SK-N-MC (cell line): ENCODE results near the gene ACP7.
"Not testable (repeated sequence)": the region's sequence is repeated elsewhere in the genome, so short reads cannot be mapped to it uniquely, and the experiment has no call there.

Source experiments
- DNase-seq: peaks from one replicate; pipeline ENCODE4 v3.0.0-alpha.2; 2011; ENCODE audit warnings: low read depth, low spot score
- H3K27ac ChIP-seq: fragments of 200-600 bp; sonication (generic); 2 replicates; pipeline ENCODE4 v1.5.1; 2016; ENCODE audit warnings: mixed run types
- H3K36me3 ChIP-seq: fragments of 200-600 bp; sonication (generic); 2 replicates; pipeline ENCODE4 v1.6.1; 2017; ENCODE audit warnings: antibody characterized with exemption, low read length, mixed read lengths; ENCODE audit not compliant: insufficient read depth
- H3K4me3 ChIP-seq: fragments of 200-600 bp; sonication (generic); 2 replicates; pipeline ENCODE4 v1.5.1; 2016
- H3K9ac ChIP-seq: fragments of 200-600 bp; sonication (generic); 2 replicates; pipeline ENCODE4 v1.8.0; 2017; ENCODE audit warnings: mixed run types, mixed read lengths; ENCODE audit not compliant: insufficient read length
- H3K9me3 ChIP-seq: fragments of 200-600 bp; sonication (generic); 2 replicates; pipeline ENCODE4 v1.6.1; 2017; ENCODE audit warnings: low read depth, mild to moderate bottlenecking, antibody characterized with exemption, low read length, moderate library complexity, mixed read lengths
- EZH2 ChIP-seq: fragments of 200-600 bp; sonication (generic); IDR thresholded peaks from one replicate; pipeline ENCODE4 v1.6.1; 2017; ENCODE audit warnings: antibody characterized with exemption
- FOXP2 ChIP-seq: optimal IDR thresholded peaks from 2 replicates; pipeline ENCODE3; 2011; ENCODE audit warnings: mild to moderate bottlenecking, moderate library complexity; ENCODE audit not compliant: insufficient read depth; ENCODE audit errors: extremely low read length, control extremely low read depth
- POLR2AphosphoS5 ChIP-seq: IDR thresholded peaks from 2 replicates; pipeline ENCODE4 v1.6.1; 2012; ENCODE audit warnings: mild to moderate bottlenecking, low read depth, low read length, borderline replicate concordance

ACP7 gene

GRCh38 chr19:39139305-39139874 lies 55.2 kb downstream of the ACP7 start:
- DNase-seq: no peak
- Histone ChIP-seq H3K4me3 (no peak overlapping the region), H3K9me3 (no peaks in the 10 kb centered on the region), H3K27ac (no peak overlapping the region), H3K36me3 (no peaks in the 10 kb centered on the region), H3K9ac (no peak overlapping the region)
- TF ChIP-seq EZH2 (no peak), POLR2AphosphoS5 (no peak), FOXP2 (no peak)

DNA sequence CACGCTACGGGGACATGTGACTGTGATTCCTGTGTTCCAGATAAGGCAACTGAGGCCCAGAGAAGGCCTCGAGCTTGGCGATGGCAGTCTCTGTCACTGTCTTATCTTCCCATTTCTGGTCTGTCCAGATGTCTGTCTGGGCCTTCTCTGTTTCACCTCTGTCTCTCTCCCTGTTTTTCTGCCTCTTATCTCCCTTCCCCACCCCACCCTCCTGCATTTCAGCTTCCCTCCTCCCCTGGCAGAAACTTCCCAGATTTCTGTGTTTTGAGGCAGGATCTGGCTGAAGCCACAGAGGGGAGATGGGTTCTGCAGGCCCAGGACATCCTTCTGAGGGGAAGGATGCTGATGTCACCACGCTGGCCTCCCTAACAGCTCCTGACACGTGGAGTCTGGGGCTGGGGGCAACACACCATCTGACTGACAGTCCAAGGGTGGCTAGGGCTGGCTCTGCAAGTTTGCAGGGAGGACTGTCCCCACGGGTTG lies 55.8 kb downstream of the ACP7 start:
- Histone ChIP-seq H3K4me3 (no peak overlapping the region), H3K9me3 (no peaks in the 10 kb centered on the region), H3K9ac (no peak overlapping the region), H3K36me3 (no peaks in the 10 kb centered on the region), H3K27ac (no peak overlapping the region)
- TF ChIP-seq EZH2: no peak
- no peak for TF ChIP-seq FOXP2
- TF ChIP-seq POLR2AphosphoS5: no peak
- no peak for DNase-seq

DNA sequence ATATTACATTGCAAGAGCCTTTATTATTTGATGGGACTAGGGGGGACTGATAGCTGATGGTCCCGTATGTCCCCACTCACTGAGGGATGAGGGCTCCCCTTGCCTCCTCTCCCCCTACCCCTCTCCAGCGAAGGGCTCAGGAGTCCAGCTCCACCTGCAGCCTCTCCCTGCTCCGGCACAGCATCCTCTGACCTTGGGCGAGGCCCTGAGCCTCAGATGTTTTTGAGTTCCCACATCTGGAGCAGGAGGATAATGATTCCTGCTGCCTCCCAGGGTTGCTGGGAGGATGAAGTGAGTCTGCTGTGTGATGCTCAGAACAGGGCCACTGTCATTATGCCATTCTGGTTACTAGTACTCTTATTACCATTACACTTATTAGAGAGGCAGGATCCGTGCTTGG lies 56.4 kb downstream of the ACP7 start:
- no peak overlapping the region for H3K27ac ChIP-seq
- H3K9ac ChIP-seq: no peak overlapping the region
- DNase-seq: no peak
- H3K4me3 ChIP-seq: no peak overlapping the region
- no peaks in the 10 kb centered on the region for H3K9me3 ChIP-seq
- no peaks in the 10 kb centered on the region for H3K36me3 ChIP-seq
- TF ChIP-seq EZH2: no peak

- no peaks in the 10 kb centered on the region for H3K36me3 ChIP-seq
- no peak for TF ChIP-seq EZH2
- TF ChIP-seq FOXP2: no peak
- no peak for TF ChIP-seq POLR2AphosphoS5
- no peak overlapping the region for H3K27ac ChIP-seq
- no peak for DNase-seq
- H3K9me3 ChIP-seq: no peaks in the 10 kb centered on the region
- H3K4me3 ChIP-seq: no peak overlapping the region
- H3K9ac ChIP-seq: no peak overlapping the region
Observed at GRCh38 chr19:39141929-39142328, 57.8 kb downstream of the ACP7 start.

DNA sequence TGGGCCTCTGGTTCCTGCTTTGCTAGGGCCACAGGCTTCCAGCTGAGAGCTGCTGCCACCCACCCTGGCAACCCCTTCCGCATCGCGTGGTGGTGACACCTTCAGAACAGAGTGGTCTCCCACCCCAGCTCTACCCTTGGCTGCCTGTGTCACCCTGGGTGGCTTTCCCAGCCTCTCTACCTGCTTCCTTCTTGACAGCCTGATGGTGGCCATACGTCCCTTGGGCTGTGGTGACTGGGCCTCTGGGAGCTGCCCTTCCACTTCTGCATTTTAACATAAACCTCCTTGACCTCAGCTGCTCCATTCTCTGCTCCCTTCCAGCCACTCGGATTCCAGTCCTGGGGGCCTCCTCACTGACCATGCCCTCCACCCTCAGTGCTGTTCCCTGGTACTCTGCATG lies 58.5 kb downstream of the ACP7 start:
- Histone ChIP-seq H3K9ac (no peak overlapping the region), H3K27ac (no peak overlapping the region), H3K36me3 (no peaks in the 10 kb centered on the region), H3K9me3 (no peaks in the 10 kb centered on the region), H3K4me3 (no peak overlapping the region)
- TF ChIP-seq POLR2AphosphoS5: no peak
- TF ChIP-seq EZH2: no peak
- no peak for TF ChIP-seq FOXP2
- DNase-seq: no peak

GRCh38 chr19:39143757-39144289 lies 59.7 kb downstream of the ACP7 start:
- H3K4me3 ChIP-seq, DNase-seq, H3K9ac ChIP-seq, H3K27ac ChIP-seq, H3K36me3 ChIP-seq, H3K9me3 ChIP-seq: not testable (repeated sequence)

GRCh38 chr19:39144290-39145071 lies 60.3 kb downstream of the ACP7 start:
- Histone ChIP-seq H3K4me3 (no peak overlapping the region), H3K36me3 (peaks cover 6% of the 10 kb centered on the region; the same call in 1 of the 2 replicates), H3K9ac (no peak overlapping the region), H3K27ac (no peak overlapping the region), H3K9me3 (peaks cover 2% of the 10 kb centered on the region; the same call in 1 of the 2 replicates)
- no peak for DNase-seq
- TF ChIP-seq FOXP2: no peak
- TF ChIP-seq EZH2: no peak
- no peak for TF ChIP-seq POLR2AphosphoS5

DNA sequence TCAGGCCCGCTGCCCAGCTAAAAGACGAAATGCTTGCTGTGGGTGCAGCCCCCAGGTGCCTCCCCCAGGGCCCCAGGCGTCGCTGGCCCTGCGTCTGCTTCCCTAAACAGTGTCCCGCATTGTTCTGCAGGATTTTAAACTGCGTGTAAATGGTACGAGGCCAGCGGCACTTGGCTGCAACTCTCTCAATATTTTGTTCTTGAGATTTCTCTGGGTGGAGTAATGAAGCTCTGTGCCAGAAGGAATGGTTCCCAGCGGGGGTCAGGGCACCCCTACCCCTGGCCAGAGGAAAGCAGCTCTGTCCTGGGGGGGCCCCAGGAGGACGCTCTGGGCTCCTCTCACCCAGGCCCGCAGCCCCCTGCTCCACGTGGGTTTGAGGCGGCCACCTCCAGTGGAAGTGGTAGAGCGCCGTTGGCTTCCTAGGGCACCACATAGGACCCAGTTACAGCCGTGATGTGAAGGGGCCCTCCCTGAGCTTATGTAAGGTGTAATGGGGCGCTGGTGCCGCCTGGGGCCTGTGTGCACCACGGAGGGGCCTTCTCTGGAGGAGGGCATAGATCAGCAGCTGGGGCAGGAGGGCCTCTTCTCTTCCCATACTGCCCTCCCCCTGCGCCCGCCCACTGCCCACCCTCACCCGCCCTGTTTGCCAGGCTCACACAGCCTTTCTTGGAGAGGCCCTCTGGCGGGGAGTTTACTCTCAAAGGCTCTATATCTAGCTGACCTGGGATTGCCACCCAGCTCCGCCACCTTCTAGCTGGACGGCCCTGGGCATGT lies 61.2 kb downstream of the ACP7 start:
- H3K9me3 ChIP-seq: peaks cover 2% of the 10 kb centered on the region; the same call in 1 of the 2 replicates
- H3K27ac ChIP-seq: no peak overlapping the region
- no peak overlapping the region for H3K4me3 ChIP-seq
- H3K9ac ChIP-seq: no peak overlapping the region
- no peak for TF ChIP-seq POLR2AphosphoS5
- TF ChIP-seq EZH2: no peak
- TF ChIP-seq FOXP2: no peak
- peaks cover 6% of the 10 kb centered on the region; the same call in 1 of the 2 replicates for H3K36me3 ChIP-seq
- no peak for DNase-seq
